K562 (cell line): ENCODE measurements around the gene FRYL. TPM values are rescaled to one million over a fixed set of nuclear protein-coding genes. Genes with fewer than 3 reads are reported as not detected.

Source experiments
- MAFK ChIP-seq: IDR thresholded peaks from 2 replicates; pipeline ENCODE4 v1.6.1; 2011; ENCODE audit warnings: low read length, improper control_type of control experiment
- ZEB2 ChIP-seq: fragments of 450-650 bp; IDR thresholded peaks from 2 replicates; pipeline ENCODE4 v1.6.1; 2016
- ZNF318 ChIP-seq, 2 experiments: fragments of 450-650 bp; IDR thresholded peaks; 2 replicates each; pipeline ENCODE4 v1.6.1; 2016; ENCODE audit warnings: mild to moderate bottlenecking in 2 of 2, borderline replicate concordance in 1 of 2, low read depth in 1 of 2, moderate library complexity in 1 of 2
- ZNF780A ChIP-seq: fragments of 250-450 bp; sonication (Bioruptor Pico); IDR thresholded peaks from 2 replicates; pipeline ENCODE4 v1.5.0; 2021; ENCODE audit warnings: mild to moderate bottlenecking
- polyA plus RNA-seq, 8 experiments: library from polyadenylated mRNA; depleted of rRNA in 4 of 8; stranded (reverse) in 5 of 8; unstranded in 3 of 8; fragments of >200 nt; fragmentation: Nextera tagmentation in 2 of 8; fragmentation: Illumina TruSeq in 1 of 8; extraction: Ambion mirVana in 2 of 8; extraction: Trizol in 1 of 8; gene quantifications; 2 replicates each; pipeline versions ENCODE4 v1.2.1 to v1.2.3, GENCODE V29; 2011 to 2014; ENCODE audit warnings: inconsistent platforms in 1 of 8, missing spikeins in 1 of 8
- total RNA-seq, 7 experiments: library from RNA; depleted of rRNA in 6 of 7; stranded (reverse); fragments of >200 nt in 6 of 7; fragmentation: Illumina TruSeq in 2 of 7; extraction: Trizol in 2 of 7; gene quantifications; 2 replicates each; pipeline versions ENCODE4 v1.2.1 to v1.2.3, GENCODE V29; 2011 to 2021; ENCODE audit warnings: low replicate concordance in 1 of 7
- TF ChIP-seq, protein P1 (sequence below): IDR thresholded peaks from 2 replicates; pipeline ENCODE4 v1.6.1; 2011; ENCODE audit not compliant: insufficient read length; ENCODE audit errors: extremely low read depth

FRYL gene
- total and polyA plus RNA-seq, 9 of the 15 experiments (the other 6 are each of a cell fraction or from before 2014, with no cell fraction given), result 7.2 to 34.9 (median 15.9) TPM

DNA sequence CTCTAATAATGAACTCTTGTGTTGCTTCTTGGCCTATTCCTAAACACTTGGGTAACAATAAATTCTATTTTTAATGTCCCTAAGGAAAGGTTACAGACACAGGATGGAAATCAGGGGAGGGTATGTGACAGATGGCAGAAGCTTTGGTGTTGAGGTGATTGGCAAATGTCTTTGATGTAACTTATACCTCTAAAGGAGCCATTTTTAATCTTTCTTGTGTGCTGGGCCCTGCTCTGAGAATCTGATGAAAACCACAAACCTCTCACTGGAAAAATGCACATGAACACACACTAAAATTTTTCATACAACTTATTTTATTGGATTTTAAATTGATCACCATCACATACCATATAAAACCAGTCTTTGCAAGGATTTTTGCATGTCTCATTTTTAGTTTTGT is 17.7 kb downstream of the FRYL start (continued):
- TF ChIP-seq ZNF318 (IDR thresholded peaks at IDR 0.05; ENCODE audit: borderline replicate concordance in 1 of 2, low read depth in 1 of 2) (no peak), ZNF780A (CRISPR knock-in tag) (no peak), MAFK (no peak), ZEB2 (no peak)
- TF ChIP-seq, protein P1, sequence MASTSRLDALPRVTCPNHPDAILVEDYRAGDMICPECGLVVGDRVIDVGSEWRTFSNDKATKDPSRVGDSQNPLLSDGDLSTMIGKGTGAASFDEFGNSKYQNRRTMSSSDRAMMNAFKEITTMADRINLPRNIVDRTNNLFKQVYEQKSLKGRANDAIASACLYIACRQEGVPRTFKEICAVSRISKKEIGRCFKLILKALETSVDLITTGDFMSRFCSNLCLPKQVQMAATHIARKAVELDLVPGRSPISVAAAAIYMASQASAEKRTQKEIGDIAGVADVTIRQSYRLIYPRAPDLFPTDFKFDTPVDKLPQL, result no peak
